Common myeloid progenitor, CD34-positive (primary cell): Measurements from ENCODE around the gene BMPR2.
"Not testable (repeated sequence)": the region's sequence is repeated elsewhere in the genome, so short reads cannot be mapped to it uniquely, and the experiment has no call there.

Source experiments
- CTCF ChIA-PET: fragments of 350-600 bp; sonication (Branson Sonifier 250); formaldehyde crosslinking; loops from one replicate; lab custom pipeline; 2021; ENCODE audit warnings: antibody characterized with exemption; lab: Charles Lee
- POLR2A ChIA-PET: fragments of 350-600 bp; sonication (Branson Sonifier 250); formaldehyde crosslinking; loops from one replicate; lab custom pipeline; 2021; ENCODE audit warnings: antibody characterized with exemption; lab: Charles Lee
- DNase-seq, 3 donors: peaks; one replicate each; pipeline versions ENCODE4 v3.0.0 to v3.0.0-alpha.2; 2013
- H3K27ac ChIP-seq, 2 experiments: 1 replicate in 1 of 2; 2 replicates in 1 of 2; pipeline ENCODE4 v1.7.0; 2013; ENCODE audit warnings: inconsistent platforms in 2 of 2, low read length in 2 of 2, mild to moderate bottlenecking in 2 of 2, low read depth in 1 of 2, moderate library complexity in 1 of 2; ENCODE audit not compliant: severe bottlenecking in 2 of 2, insufficient read depth in 1 of 2, poor library complexity in 1 of 2
- H3K27me3 ChIP-seq, 5 experiments: replicated peaks in 2 of 5; 1 replicate in 3 of 5; 2 replicates in 2 of 5; pipeline versions ENCODE4 v1.6.1 to v1.7.0; 2013; ENCODE audit warnings: low read length in 4 of 5, mild to moderate bottlenecking in 2 of 5, moderate library complexity in 2 of 5, inconsistent platforms in 1 of 5; ENCODE audit not compliant: insufficient read depth in 5 of 5, control insufficient read depth in 4 of 5
- H3K36me3 ChIP-seq, 4 experiments: 1 replicate in 2 of 4; 2 replicates in 2 of 4; pipeline versions ENCODE4 v1.6.1 to v1.7.0; 2013; ENCODE audit warnings: low read length in 3 of 4, control low read depth in 1 of 4, mild to moderate bottlenecking in 1 of 4; ENCODE audit not compliant: control insufficient read depth in 4 of 4, insufficient read depth in 4 of 4
- H3K4me1 ChIP-seq, 4 experiments: 1 replicate in 3 of 4; 2 replicates in 1 of 4; pipeline versions ENCODE4 v1.6.1 to v1.7.1; 2013; ENCODE audit warnings: low read length in 3 of 4, mild to moderate bottlenecking in 3 of 4, control low read depth in 1 of 4, inconsistent platforms in 1 of 4, moderate library complexity in 1 of 4; ENCODE audit not compliant: control insufficient read depth in 4 of 4, insufficient read depth in 4 of 4; ENCODE audit errors: control extremely low read depth in 1 of 4
- H3K4me3 ChIP-seq, 7 experiments: 1 replicate in 4 of 7; 2 replicates in 3 of 7; pipeline versions ENCODE4 v1.5.1 to v1.7.0; 2013; ENCODE audit warnings: mild to moderate bottlenecking in 7 of 7, low read length in 6 of 7, moderate library complexity in 6 of 7, inconsistent platforms in 2 of 7, low read depth in 2 of 7, control low read depth in 1 of 7; ENCODE audit not compliant: insufficient read depth in 4 of 7, control insufficient read depth in 1 of 7; ENCODE audit errors: extremely low read depth in 1 of 7
- H3K9me3 ChIP-seq, 5 experiments: 1 replicate in 4 of 5; 2 replicates in 1 of 5; pipeline versions ENCODE4 v1.6.1 to v1.7.1; 2013; ENCODE audit warnings: low read length in 4 of 5, mild to moderate bottlenecking in 2 of 5, inconsistent platforms in 1 of 5, low read depth in 1 of 5, moderate library complexity in 1 of 5; ENCODE audit not compliant: control insufficient read depth in 4 of 5, insufficient read depth in 2 of 5; ENCODE audit errors: control extremely low read depth in 1 of 5
- WGBS: methylation state at CpG from one replicate; pipeline ENCODE4 v1.1.5; 2013; ENCODE audit not compliant: insufficient coverage; 5-methylcytosine and 5-hydroxymethylcytosine counted together

Gene BMPR2

DNA sequence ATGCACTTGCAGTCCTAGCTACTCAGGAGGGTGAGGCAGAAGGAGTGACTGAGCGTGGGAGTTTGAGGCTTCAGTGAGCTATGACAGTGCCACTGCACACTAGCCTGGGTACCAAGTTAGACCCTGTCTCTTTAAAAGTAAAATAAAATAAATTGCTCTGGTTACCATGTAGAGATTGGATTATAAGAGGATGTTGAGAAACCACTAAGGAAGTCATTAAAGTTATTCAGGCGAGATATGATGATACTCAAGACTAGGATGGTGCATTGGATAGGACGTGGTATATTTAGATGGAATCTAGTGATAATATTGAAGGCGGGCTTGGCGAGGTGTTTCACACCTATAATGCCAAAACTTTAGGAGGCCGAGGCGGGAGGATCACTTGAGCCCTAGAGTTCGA lies 50.6 kb downstream of the BMPR2 start:
- Histone ChIP-seq H3K27ac (no peak overlapping the region), H3K27me3 (peaks cover 0 to 47% (median 15%) of the 10 kb centered on the region in 5 experiments), H3K36me3 (peaks cover 0 to 7% (median 3%) of the 10 kb centered on the region in 4 experiments), H3K4me3 (no peak overlapping the region), H3K4me1 (no peaks in the 10 kb centered on the region), H3K9me3 (peaks cover 0 to 21% (median 13%) of the 10 kb centered on the region in 5 experiments)
- WGBS = 50% methylated on average over 2 of the region's 8 CpGs
- POLR2A ChIA-PET = no interaction called here
- CTCF ChIA-PET = no interaction called here
- DNase-seq = peak in 2 of 3 donors; percentile 6 to 7

- Histone ChIP-seq H3K4me1 (no peaks in the 10 kb centered on the region), H3K36me3 (peaks cover 0 to 7% (median 3%) of the 10 kb centered on the region in 4 experiments), H3K27ac (no peak overlapping the region), H3K9me3 (peaks cover 0 to 21% (median 13%) of the 10 kb centered on the region in 5 experiments), H3K27me3 (peaks cover 0 to 36% (median 15%) of the 10 kb centered on the region in 5 experiments), H3K4me3 (no peak overlapping the region)
- ChIA-PET CTCF (no interaction called here), POLR2A (no interaction called here)
- DNase-seq = no peak
- WGBS = 90% methylated on average over 2 of the region's 6 CpGs
Observed at GRCh38 chr2:202429164-202429980, 53.2 kb downstream of the BMPR2 start.

DNA sequence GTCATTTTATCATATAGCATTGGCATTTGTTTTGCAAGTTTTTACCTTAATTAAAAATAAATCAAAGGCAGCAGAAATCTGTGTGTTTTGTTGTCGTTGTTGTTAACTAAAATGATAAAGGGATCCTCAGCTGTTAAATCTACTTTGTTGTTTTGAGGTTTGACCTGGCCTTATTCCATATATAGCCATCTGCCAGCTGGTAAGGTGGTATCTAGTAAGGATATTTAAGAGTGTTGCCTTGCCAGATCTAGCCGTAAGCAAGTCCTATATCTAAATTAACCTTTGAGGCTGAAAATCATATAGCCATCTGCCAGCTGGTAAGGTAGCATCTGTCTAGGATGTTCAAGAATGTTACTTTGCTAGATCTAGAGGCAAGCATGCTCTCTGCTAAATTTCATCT lies 56.6 kb downstream of the BMPR2 start:
- Histone ChIP-seq H3K27ac (no peak overlapping the region), H3K27me3 (peaks cover 0 to 26% (median 9%) of the 10 kb centered on the region in 5 experiments), H3K4me1 (no peaks in the 10 kb centered on the region), H3K4me3 (no peak overlapping the region), H3K36me3 (peaks cover 0 to 7% (median 3%) of the 10 kb centered on the region in 4 experiments), H3K9me3 (peaks cover 0 to 19% (median 13%) of the 10 kb centered on the region in 5 experiments)
- CTCF ChIA-PET = no interaction called here
- 100% methylated on average over 1 of the region's 2 CpGs for WGBS
- no peak for DNase-seq
- POLR2A ChIA-PET = no interaction called here

GRCh38 chr2:202434472-202434871 lies 58.3 kb downstream of the BMPR2 start:
- WGBS = 40% methylated on average over 1 of the region's 1 CpG
- POLR2A ChIA-PET = no interaction called here

DNA sequence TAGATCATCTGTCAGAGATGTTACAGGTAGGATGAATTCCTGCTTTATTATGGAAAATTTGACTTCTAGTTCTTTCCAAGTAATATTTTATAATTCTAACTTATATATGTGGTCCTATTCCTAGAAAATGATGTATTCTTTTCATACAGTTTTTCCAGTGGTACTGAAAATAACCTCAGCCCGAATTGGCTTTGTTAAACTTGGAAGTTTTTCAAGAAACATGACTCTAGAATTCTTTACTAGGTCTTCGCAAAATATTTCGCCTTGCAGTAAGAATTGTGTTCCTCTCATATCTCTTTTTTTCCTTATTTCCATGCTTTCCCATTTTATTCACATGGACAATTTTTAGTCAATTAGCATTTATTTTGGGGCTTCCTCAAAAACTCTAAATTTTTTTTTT lies 60.5 kb downstream of the BMPR2 start:
- WGBS = 33% methylated on average over 2 of the region's 3 CpGs
- DNase-seq = no peak
- no peaks in the 10 kb centered on the region for H3K4me1 ChIP-seq
- no peak overlapping the region for H3K27ac ChIP-seq
- peaks cover 0 to 7% (median 0%) of the 10 kb centered on the region in 5 experiments for H3K27me3 ChIP-seq
- H3K36me3 ChIP-seq = no peaks in the 10 kb centered on the region
- ChIA-PET CTCF (no interaction called here), POLR2A (no interaction called here)
- H3K4me3 ChIP-seq = no peak overlapping the region
- H3K9me3 ChIP-seq = no peaks in the 10 kb centered on the region

More at GRCh38 chr2:202434472-202434871, 58.3 kb downstream of the BMPR2 start:
- no peaks in the 10 kb centered on the region for H3K4me1 ChIP-seq
- DNase-seq = no peak
- CTCF ChIA-PET = no interaction called here
- peaks cover 0 to 18% (median 9%) of the 10 kb centered on the region in 5 experiments for H3K27me3 ChIP-seq
- peaks cover 0 to 7% (median 6%) of the 10 kb centered on the region in 5 experiments for H3K9me3 ChIP-seq
- H3K27ac ChIP-seq = no peak overlapping the region
- H3K4me3 ChIP-seq = no peak overlapping the region
- H3K36me3 ChIP-seq = peaks cover 0 to 2% (median 0%) of the 10 kb centered on the region in 4 experiments

- H3K27ac ChIP-seq, CTCF ChIA-PET, H3K4me1 ChIP-seq, H3K9me3 ChIP-seq, DNase-seq, H3K27me3 ChIP-seq, H3K36me3 ChIP-seq, POLR2A ChIA-PET, H3K4me3 ChIP-seq: not testable (repeated sequence)
- 96% methylated on average over 13 of the region's 24 CpGs for WGBS
Observed at GRCh38 chr2:202440117-202440516, 64.0 kb downstream of the BMPR2 start.

- no peak overlapping the region for H3K4me3 ChIP-seq
- H3K4me1 ChIP-seq = no peaks in the 10 kb centered on the region
- no peaks in the 10 kb centered on the region for H3K9me3 ChIP-seq
- peak in 1 of 3 donors; percentile 11 for DNase-seq
- H3K27me3 ChIP-seq = no peaks in the 10 kb centered on the region
- CTCF ChIA-PET = no interaction called here
- WGBS = 95% methylated on average over 2 of the region's 2 CpGs
- no peaks in the 10 kb centered on the region for H3K36me3 ChIP-seq
- H3K27ac ChIP-seq = no peak overlapping the region
- POLR2A ChIA-PET = no interaction called here
Observed at GRCh38 chr2:202442882-202443281, 66.8 kb downstream of the BMPR2 start.
